Frontal cortex (tissue), 4 donors: ENCODE measurements around the gene MTM1. TPM values are rescaled to one million over a fixed set of nuclear protein-coding genes. Genes with fewer than 3 reads are reported as not detected.
A peak's percentile ranks its signal among the peaks of the same experiment; 100 is the strongest.

Experiments
- DNase-seq, 2 donors: peaks; one replicate each; pipeline ENCODE4 v3.0.0; 2012; ENCODE audit warnings: low spot score in 2 of 2
- FAIRE-seq: peaks from 2 replicates; lab custom pipeline; 2012; peaks lifted over from hg19 to GRCh38; lab: Jason Lieb, UNC
- total RNA-seq: library from RNA; depleted of rRNA; stranded (reverse); fragments of >200 nt; gene quantifications from one replicate; pipeline ENCODE4 v1.2.3, GENCODE V29; 2014
- donor health status: control.
- donor health status: control.
- donor health status: control.

Gene MTM1
- total RNA-seq, 1 donor from 2014 or later: 10.2 TPM

DNA sequence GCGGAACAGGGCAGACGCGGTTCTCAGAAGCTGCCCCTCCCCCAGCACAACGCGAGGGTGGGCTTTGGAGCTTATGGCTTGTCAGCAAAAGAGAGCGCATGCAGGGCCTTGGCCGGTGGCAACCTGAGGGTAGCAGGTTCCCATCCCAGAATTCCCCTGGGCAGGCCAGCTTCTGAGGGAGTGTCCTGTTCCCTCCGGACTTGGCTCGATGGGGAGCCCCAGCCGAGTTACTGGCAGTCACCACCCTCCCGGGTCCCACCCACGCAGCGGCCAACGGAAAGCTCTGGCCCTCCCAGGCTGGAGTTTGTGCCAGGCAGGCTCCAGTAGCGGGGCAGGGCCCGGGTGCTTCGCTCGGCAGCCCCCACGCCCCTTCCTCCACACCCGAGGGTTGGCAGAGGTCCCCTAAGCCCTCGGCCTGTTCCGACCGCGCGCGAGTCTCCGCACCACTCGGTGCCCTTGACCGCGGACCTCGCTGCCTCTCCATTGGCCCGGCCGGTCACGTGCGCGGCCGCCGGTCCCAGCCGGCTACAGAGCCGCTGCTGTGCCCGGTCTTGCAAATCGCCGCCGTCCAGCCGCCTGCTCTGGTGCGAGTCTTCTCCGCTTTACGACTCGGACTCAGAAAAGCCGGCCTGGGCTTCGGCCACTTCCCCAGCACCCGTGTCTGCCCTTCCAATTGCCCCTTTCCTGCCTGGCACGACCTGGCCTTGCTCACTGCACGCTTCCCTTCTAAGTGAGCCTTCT lies 20.9 kb upstream of the MTM1 start:
- FAIRE-seq (no peak), DNase-seq (peak; percentile 57 to 62)

DNA sequence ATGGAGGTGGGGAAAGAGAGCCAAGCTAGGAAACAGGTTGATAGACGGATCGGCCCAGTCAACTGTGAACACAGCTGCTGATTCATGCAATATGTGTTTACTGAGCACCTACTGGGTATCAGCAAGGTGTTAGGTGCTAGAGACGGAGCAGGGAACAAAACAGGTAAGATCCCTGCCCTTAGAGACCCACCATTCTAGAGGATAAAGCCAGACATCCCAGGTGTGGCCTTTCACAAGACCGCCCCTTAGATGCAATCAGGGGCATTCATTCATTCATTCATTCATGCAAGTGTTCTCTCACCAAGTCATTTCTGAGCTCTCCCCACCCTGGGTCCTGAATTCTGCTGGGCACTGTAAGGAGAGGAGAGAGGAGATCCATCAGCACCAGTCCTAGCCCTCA lies 20.2 kb upstream of the MTM1 start:
- no peak for DNase-seq
- no peak for FAIRE-seq

DNA sequence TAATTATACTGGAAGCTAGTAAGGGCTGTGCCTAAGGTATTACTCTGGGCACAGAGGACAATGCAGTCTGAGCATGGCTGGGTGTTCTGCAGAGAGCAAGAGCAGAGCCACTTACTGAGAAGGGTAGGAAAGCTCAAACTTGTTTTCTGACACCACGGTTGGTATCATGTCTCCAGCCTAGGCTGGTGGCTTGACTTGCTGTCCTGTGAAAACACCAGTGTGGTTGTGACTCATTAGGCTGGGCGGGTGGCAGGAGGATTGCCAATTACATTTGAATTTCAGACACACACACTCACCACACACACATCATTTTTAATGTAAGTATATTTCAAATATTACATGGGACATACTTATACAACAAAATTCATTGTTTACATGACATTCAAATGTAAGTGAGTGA lies 19.7 kb upstream of the MTM1 start:
- no peak for DNase-seq
- no peak for FAIRE-seq

GRCh38 chrX:150551963-150552362 lies 16.5 kb upstream of the MTM1 start:
- FAIRE-seq: no peak
- no peak for DNase-seq

DNA sequence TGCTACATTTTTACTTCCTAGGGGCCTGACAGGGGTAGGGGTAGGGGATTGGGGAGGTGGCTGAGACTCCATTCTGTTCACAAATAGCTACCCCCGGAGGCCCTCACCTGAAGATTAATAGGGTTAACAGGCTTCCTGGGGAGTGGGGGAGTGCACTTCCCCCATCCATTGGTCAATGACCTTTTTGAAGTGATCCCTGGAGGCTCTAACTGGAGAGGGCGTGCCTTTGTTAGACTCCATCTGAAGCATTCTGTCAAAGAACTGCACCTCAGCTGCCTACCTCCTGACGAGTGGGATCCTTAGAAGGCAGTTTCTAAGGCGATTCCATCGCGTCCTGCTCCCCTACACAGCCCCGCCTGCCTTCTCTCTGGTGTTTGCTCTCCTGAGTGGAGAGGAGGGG lies 10.0 kb upstream of the MTM1 start:
- DNase-seq: no peak
- no peak for FAIRE-seq

DNA sequence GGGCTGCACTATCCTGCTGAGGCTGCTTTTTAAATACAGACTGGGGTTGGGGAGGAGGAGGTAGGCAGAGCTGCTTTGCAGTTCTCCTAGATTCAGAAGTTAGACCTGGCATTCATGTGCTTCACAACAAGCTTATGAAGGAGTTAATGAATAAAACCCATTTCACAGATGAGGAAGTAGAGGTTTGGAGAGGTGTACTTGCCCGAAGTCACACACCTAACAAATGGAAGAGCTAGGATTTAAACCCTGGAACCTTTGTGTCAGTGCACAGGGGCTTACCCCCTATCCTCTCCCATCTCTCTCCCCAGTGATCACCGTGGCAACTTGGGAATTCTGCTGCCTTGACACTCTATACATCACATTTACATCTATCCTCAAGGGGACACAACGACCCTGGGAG lies 3.6 kb upstream of the MTM1 start:
- no peak for FAIRE-seq
- no peak for DNase-seq

DNA sequence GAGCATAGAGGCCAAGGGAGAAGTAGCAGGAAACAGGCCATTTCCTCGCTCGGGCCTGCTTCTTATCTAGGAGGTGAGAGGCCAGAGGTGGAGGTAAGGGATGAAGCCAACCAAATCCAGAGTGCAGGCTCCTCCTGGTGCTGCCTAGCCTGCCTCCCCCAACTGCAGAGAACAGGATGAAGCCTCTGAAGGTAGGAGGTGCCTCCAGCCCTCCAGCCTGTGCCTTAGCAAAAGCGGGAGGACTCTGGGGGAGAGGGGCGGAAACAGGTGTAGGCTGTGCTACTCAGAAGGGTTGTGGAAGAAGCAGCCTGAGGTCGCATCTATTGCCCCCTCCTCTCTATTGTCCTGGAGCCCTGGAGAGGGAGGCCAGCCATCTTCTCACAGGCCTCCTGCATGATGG lies 2.9 kb upstream of the MTM1 start:
- no peak for FAIRE-seq
- no peak for DNase-seq

- no peak for DNase-seq
- FAIRE-seq: no peak
Measured at GRCh38 chrX:150566734-150567182, 1.7 kb upstream of the MTM1 start.

- no peak for DNase-seq
- no peak for FAIRE-seq
Measured at GRCh38 chrX:150567645-150568319, 639 bp upstream of the MTM1 start.

DNA sequence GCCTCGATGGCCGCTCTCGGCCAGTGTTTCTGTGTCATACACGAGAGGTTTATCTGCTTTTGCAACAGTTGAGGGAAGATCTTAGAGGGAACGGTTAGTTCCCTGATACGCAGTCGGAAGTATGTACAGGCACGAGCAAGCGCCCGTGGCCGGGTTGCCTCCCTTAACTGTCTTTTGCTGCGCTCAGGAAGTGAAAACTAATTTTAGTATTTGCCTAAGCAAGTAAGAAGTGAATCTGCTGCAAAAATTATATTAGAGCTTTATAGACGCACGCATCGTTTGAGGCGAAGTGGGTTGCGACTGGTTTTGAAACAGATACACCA lies 695 bp downstream of the MTM1 start:
- FAIRE-seq: no peak
- DNase-seq: no peak

GRCh38 chrX:150570512-150570911 lies 2.1 kb downstream of the MTM1 start:
- DNase-seq (no peak), FAIRE-seq (no peak)

DNA sequence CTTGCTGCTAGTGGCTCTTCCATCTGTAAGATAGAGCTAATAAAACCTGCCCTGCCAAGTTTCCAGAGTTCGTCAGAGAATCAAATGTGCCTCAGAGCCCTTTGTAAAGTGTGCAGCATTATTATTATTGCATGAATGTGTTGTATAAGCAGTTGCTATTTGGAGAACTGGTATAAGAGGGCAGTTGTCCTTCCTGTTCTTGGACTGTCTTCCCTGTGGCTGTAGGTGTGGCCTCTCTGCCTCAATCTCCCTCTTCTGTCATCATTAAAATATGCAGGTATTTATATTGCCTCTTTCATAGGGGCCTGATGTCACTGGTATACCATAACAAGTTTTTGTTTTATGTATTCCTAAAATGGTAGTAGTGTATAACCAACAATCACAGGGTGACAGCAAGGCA lies 3.8 kb downstream of the MTM1 start:
- no peak for DNase-seq
- no peak for FAIRE-seq

DNA sequence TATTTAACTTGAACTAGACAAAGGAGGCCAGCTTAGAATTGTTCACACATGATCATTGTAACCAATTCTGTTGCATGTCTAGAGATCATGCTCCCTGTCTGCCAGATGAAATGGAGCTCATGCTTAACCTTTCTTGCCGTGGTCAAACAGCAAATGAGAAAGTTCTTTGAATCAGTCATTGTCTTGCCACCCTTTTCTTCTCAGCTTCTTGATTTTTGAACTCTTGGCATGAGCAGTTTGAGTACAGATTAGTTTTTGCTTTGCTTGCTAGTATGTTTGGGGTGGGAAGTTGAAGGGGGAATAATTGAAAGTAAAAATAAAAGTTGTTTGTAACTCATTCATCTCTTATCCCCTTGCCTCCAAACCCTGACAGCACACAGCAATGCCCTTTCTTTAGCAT lies 4.7 kb downstream of the MTM1 start:
- DNase-seq (no peak), FAIRE-seq (no peak)

DNA sequence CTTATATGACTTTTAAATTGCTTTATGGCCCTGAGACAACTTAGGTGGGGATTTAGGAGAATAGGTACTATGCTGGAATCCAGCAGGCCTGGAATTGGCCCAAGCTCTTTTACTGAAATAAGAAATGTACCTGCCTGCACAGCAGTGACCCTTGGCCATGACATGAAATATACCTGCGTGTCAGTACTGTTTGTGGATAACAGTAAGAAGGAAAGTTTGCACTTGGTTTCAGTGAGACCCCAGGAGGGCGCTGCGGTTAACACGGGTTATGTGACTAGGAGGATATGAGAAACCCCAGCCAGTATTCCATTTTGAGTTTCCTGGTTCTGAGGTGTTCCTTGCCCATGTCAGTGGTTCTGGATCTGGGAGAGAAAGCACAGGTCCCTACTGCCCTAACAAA lies 5.3 kb downstream of the MTM1 start:
- FAIRE-seq (no peak), DNase-seq (no peak)

DNA sequence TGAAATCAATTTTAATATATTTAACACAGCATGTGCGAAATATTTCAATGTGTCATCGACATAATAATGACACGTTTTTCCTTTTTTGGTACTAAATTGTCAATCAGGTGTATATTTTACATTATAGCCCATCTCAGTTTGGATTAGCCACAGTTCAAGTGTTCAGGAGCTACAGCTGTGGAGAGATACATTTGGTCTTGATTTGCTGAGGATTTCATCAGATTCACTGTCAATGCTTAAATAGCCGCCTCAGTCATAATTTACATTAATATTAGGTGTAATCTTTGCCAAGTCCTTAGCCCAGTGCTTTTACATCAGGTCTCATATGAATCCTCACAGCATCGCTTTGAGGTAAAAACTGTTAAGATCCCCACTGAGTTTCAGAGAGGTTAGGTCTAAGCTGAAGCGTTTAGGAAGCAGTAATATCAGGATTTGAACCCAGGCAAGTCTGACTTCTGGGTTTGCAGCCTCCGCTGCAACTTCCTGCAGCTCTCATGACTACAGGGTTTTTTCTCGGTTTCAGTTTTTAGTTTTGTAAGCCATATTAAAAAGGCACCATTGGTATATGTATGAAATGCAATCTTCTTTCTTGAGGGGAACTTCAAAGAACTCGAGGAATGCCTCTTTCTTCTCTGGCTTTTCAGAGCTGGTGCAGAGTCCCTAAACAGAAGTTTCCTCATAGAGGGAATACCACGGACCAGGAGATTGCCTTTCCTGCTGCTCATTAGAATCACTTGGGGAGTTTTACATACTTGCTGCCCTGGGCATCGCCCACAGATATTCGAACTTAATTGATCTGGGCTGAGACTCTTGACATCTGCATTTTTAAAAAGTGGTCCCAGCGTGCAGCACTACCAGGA lies 6.4 kb downstream of the MTM1 start:
- FAIRE-seq: no peak
- DNase-seq: no peak

DNA sequence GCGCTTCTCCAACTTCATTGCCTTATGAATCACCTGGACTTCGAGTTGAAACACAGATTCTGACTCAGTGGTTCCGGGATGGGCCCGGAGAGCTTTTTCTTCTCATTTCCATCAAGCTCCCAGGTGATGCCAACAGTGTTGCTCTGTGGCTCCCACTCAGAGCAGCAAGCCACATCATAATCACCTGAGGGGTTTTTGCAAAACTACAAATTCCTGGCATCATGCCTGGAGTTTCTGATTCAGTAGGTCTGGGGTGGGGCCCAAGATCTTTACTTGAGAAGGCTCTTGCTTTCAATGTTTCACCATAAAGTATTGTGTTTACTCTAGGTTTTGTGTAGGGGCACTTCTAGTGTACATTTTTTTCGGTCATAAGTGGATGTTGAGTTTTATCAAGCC lies 7.0 kb downstream of the MTM1 start:
- no peak for FAIRE-seq
- no peak for DNase-seq

DNA sequence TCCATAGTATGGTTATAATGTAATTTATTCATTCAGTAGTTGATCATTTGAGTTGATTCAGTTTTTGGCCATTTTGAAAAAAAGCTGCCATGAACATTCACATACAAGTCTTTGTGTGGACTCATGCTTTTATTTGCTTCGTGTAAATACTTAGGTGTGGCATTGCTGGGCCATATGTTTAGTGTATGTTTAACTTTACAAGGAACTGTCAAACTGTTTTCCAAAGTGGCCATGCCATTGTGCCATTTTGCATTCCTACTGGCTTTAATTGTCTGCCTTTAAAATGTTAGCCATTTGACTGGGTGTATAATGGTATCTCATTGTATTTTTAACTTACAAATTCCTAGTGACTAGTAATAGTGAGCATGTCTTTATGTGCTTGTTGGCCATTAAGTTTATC lies 8.8 kb downstream of the MTM1 start:
- no peak for DNase-seq
- no peak for FAIRE-seq

- no peak for DNase-seq
Measured at GRCh38 chrX:150581093-150581775, 12.8 kb downstream of the MTM1 start.

GRCh38 chrX:150582338-150582948 lies 14.0 kb downstream of the MTM1 start:
- no peak for FAIRE-seq
- DNase-seq: no peak

More at GRCh38 chrX:150581093-150581775, 12.8 kb downstream of the MTM1 start:
- no peak for FAIRE-seq
